DOHH2 (cell line): ENCODE measurements around the gene ARL15.

ENCODE experiments used
- CTCF ChIP-seq: fragments of 200-600 bp; sonication (generic); IDR thresholded peaks from one replicate; pipeline ENCODE4 v1.5.1; 2014; ENCODE audit warnings: antibody characterized with exemption, mild to moderate bottlenecking, low read depth, low read length; ENCODE audit not compliant: poor library complexity, severe bottlenecking
- EZH2phosphoT487 ChIP-seq: fragments of 200-600 bp; sonication (generic); IDR thresholded peaks from 2 replicates; pipeline ENCODE4 v1.6.1; 2017; ENCODE audit warnings: borderline replicate concordance, mild to moderate bottlenecking, antibody characterized with exemption, low read length, moderate library complexity, mixed read lengths

DNA sequence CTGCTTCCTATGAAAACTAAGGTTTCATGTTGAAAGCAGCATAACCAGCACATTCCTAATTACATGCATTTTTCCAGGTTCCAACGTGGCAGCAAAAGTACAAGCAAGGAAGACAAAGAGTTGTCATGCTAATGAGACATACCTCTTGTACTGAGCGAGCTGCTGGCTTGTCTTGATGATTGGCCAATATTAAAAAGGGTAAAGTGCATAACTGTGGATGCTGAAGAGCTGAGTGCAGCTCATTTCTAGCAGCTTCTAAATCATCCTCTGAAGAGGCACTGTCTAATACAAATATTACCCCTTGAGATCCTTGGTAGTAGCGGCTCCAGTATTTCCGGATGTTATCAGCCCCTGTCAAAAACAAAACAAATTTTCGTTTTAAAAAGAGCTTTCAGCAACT lies 197.3 kb downstream of the ARL15 start:
- TF ChIP-seq CTCF (no peak), EZH2phosphoT487 (no peak)
